Nephron progenitor cell (in vitro differentiated cells): Measurements from ENCODE around the gene RABGAP1.
A peak's percentile ranks its signal among the peaks of the same experiment; 100 is the strongest.

ENCODE experiments used
- DNase-seq: peaks from one replicate; pipeline ENCODE4 v3.0.0; 2021
- H3K27ac Mint-ChIP-seq: 2 replicates; pipeline ENCODE4 v1.8.0; 2021; ENCODE audit warnings: mild to moderate bottlenecking, moderate library complexity, mixed read lengths
- H3K27me3 Mint-ChIP-seq: 2 replicates; pipeline ENCODE4 v1.8.0; 2021; ENCODE audit warnings: mild to moderate bottlenecking, low read depth, mixed read lengths; ENCODE audit not compliant: poor library complexity
- H3K36me3 Mint-ChIP-seq: 2 replicates; pipeline ENCODE4 v1.8.0; 2021; ENCODE audit warnings: low read depth, mixed read lengths
- H3K4me1 Mint-ChIP-seq: 2 replicates; pipeline ENCODE4 v1.8.0; 2021; ENCODE audit warnings: mixed read lengths
- H3K4me3 Mint-ChIP-seq: 2 replicates; pipeline ENCODE4 v1.8.0; 2021; ENCODE audit warnings: mild to moderate bottlenecking, moderate library complexity, mixed read lengths
- H3K9me3 Mint-ChIP-seq: 2 replicates; pipeline ENCODE4 v1.8.0; 2021; ENCODE audit warnings: mild to moderate bottlenecking, moderate library complexity, mixed read lengths
- TF ChIP-seq, protein P1 (sequence below): fragments of 200-600 bp; sonication (generic); IDR thresholded peaks from 2 replicates; pipeline ENCODE4 v1.5.0; 2021; ENCODE audit warnings: antibody characterized with exemption

The RABGAP1 gene

GRCh38 chr9:123073991-123074422, 133.2 kb downstream of the RABGAP1 start:
- H3K36me3 Mint-ChIP-seq, result peaks cover 34% of the 10 kb centered on the region
- H3K9me3 Mint-ChIP-seq, result no peaks in the 10 kb centered on the region
- DNase-seq, result no peak
- no peak overlapping the region for H3K4me3 Mint-ChIP-seq
- no peaks in the 10 kb centered on the region for H3K4me1 Mint-ChIP-seq
- no peaks in the 10 kb centered on the region for H3K27me3 Mint-ChIP-seq
- H3K27ac Mint-ChIP-seq, result no peak overlapping the region
- TF ChIP-seq, protein P1, sequence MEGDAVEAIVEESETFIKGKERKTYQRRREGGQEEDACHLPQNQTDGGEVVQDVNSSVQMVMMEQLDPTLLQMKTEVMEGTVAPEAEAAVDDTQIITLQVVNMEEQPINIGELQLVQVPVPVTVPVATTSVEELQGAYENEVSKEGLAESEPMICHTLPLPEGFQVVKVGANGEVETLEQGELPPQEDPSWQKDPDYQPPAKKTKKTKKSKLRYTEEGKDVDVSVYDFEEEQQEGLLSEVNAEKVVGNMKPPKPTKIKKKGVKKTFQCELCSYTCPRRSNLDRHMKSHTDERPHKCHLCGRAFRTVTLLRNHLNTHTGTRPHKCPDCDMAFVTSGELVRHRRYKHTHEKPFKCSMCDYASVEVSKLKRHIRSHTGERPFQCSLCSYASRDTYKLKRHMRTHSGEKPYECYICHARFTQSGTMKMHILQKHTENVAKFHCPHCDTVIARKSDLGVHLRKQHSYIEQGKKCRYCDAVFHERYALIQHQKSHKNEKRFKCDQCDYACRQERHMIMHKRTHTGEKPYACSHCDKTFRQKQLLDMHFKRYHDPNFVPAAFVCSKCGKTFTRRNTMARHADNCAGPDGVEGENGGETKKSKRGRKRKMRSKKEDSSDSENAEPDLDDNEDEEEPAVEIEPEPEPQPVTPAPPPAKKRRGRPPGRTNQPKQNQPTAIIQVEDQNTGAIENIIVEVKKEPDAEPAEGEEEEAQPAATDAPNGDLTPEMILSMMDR, result no peak

DNA sequence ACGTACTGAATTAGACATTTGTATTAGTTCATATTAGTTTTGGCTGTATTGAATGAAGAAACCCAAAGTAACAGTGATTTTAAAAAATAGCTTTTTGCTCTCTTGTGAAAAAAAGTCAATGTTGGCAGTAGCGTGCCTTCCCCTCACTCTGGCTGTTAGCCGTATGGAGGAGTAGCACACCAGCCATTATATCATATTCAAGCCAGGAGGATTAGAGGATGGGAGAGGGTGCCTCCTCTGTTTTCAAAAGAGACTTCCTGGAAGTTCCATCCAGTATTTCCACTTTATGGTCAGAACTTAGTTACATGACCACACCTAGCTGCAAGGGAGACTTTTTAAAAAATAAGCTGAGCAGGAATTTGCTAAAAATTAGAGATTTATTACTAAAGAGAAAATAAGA, 133.8 kb downstream of the RABGAP1 start:
- Mint-ChIP-seq H3K9me3 (no peaks in the 10 kb centered on the region), H3K4me3 (no peak overlapping the region), H3K4me1 (peaks cover 3% of the 10 kb centered on the region), H3K36me3 (peaks cover 37% of the 10 kb centered on the region), H3K27me3 (no peaks in the 10 kb centered on the region), H3K27ac (no peak overlapping the region)
- DNase-seq, result no peak
- TF ChIP-seq, protein P1, result no peak

DNA sequence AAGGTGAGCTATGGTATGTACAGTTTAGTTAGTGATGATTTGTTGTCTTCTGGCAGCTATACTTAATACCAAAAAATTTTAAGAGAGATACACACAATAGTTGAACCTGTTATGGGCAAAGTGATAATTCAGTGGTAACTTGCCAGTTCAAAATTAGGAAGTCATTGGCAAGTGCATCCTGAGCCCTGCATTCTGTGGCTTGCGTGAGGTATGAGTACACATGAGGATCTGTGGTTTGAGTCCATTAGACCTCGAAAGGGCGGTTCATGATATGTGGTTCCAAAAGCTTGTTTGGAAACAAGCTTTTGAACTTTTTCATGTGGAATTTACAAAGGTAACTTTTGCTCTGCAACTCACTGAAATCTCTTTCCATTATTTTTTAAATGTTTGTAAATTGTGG, 139.6 kb downstream of the RABGAP1 start:
- TF ChIP-seq, protein P1, result no peak
- no peaks in the 10 kb centered on the region for H3K27me3 Mint-ChIP-seq
- no peak overlapping the region for H3K4me3 Mint-ChIP-seq
- H3K27ac Mint-ChIP-seq, result no peak overlapping the region
- H3K4me1 Mint-ChIP-seq, result peaks cover 24% of the 10 kb centered on the region
- H3K9me3 Mint-ChIP-seq, result no peaks in the 10 kb centered on the region
- H3K36me3 Mint-ChIP-seq, result peaks cover 34% of the 10 kb centered on the region
- no peak for DNase-seq

DNA sequence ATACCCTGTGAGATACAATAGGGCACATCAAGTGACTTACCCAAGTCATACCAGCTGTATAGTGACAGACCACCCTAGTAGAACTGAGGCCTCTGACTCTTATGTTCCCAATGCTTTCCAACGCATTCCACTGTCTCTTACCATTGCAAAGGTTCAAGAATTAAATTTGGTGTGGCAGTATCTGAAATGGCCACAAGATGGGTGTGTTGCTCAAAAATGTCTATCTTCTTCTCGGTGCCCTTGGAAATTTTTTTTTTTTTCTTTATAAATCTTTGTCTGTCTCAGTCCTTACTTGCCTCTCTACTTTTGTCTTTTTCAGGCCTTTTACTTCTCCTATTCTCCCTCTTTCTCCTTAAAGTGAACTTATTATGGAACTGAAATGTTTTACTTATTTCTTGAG, 141.0 kb downstream of the RABGAP1 start:
- TF ChIP-seq, protein P1, result peak; percentile 62
- H3K36me3 Mint-ChIP-seq, result peaks cover 38% of the 10 kb centered on the region
- peaks cover 24% of the 10 kb centered on the region for H3K4me1 Mint-ChIP-seq
- H3K4me3 Mint-ChIP-seq, result no peak overlapping the region
- no peak overlapping the region for H3K27ac Mint-ChIP-seq
- H3K27me3 Mint-ChIP-seq, result no peaks in the 10 kb centered on the region
- no peaks in the 10 kb centered on the region for H3K9me3 Mint-ChIP-seq
- DNase-seq, result peak; percentile 26

DNA sequence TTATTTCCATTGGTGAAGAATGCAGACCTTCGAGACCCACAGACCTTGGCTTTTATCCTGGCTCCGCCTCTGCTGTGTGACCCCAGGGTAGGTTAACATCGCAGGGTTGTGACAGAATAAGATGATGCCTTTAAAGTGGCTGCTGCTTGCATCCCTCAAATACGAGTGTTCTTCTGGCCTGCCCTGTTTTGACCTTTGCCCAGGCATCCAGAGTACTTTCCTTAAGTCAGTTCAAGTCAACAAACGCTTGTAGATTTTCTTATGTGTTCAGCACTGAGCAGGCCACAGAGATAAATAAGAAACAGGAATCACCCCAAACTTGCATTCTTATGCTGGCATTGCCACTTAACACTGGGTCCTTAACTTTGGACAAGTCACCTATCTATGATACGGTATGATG, 142.9 kb downstream of the RABGAP1 start:
- Mint-ChIP-seq H3K4me1 (peaks cover 24% of the 10 kb centered on the region), H3K27ac (no peak overlapping the region), H3K9me3 (no peaks in the 10 kb centered on the region), H3K4me3 (no peak overlapping the region), H3K27me3 (no peaks in the 10 kb centered on the region), H3K36me3 (peaks cover 41% of the 10 kb centered on the region)
- DNase-seq, result no peak
- TF ChIP-seq, protein P1, result no peak

- no peaks in the 10 kb centered on the region for H3K27me3 Mint-ChIP-seq
- peaks cover 24% of the 10 kb centered on the region for H3K4me1 Mint-ChIP-seq
- peak overlapping the region; percentile 35 for H3K27ac Mint-ChIP-seq
- H3K4me3 Mint-ChIP-seq, result no peak overlapping the region
- no peak for DNase-seq
- H3K36me3 Mint-ChIP-seq, result peaks cover 37% of the 10 kb centered on the region
- no peaks in the 10 kb centered on the region for H3K9me3 Mint-ChIP-seq
- TF ChIP-seq, protein P1, result no peak
These were observed 143.4 kb downstream of the RABGAP1 start for GRCh38 chr9:123084256-123084655.
